K562 (cell line): ENCODE data around the gene BCL7C. TPM values are rescaled to one million over a fixed set of nuclear protein-coding genes. Genes with fewer than 3 reads are reported as not detected.
A peak's percentile ranks its signal among the peaks of the same experiment; 100 is the strongest.

ENCODE experiments used
- CREM ChIP-seq: IDR thresholded peaks from 2 replicates; pipeline ENCODE4 v1.6.1; 2014; ENCODE audit warnings: antibody characterized with exemption, low read depth
- CTCF ChIP-seq, 3 experiments: IDR thresholded peaks in 2 of 3; conservative IDR thresholded peaks in 1 of 3; 2 replicates each; pipeline ENCODE4 v1.5.1; 2011 to 2012; ENCODE audit warnings: low read length in 3 of 3, mild to moderate bottlenecking in 3 of 3, control low read depth in 2 of 3, improper control_type of control experiment in 1 of 3, inconsistent platforms in 1 of 3, low read depth in 1 of 3, mixed read lengths in 1 of 3, moderate library complexity in 1 of 3; ENCODE audit not compliant: insufficient read depth in 2 of 3
- ETS1 ChIP-seq: conservative IDR thresholded peaks from 2 replicates; pipeline ENCODE4 v1.6.1; 2011; ENCODE audit warnings: low read depth, mild to moderate bottlenecking, low read length; ENCODE audit not compliant: control insufficient read depth
- GATAD2A ChIP-seq: fragments of 450-650 bp; IDR thresholded peaks from 2 replicates; pipeline ENCODE4 v1.6.1; 2017
- HDAC1 ChIP-seq, 2 experiments: fragments of 450-650 bp; IDR thresholded peaks; 2 replicates each; pipeline ENCODE4 v1.6.1; 2016 to 2017; ENCODE audit warnings: inconsistent platforms in 1 of 2, mild to moderate bottlenecking in 1 of 2, moderate library complexity in 1 of 2
- HDAC3 ChIP-seq: fragments of 450-650 bp; IDR thresholded peaks from 2 replicates; pipeline ENCODE4 v1.6.1; 2018; ENCODE audit warnings: borderline replicate concordance, mild to moderate bottlenecking, moderate library complexity; ENCODE audit not compliant: partially characterized antibody
- LCOR ChIP-seq: sonication (generic); formaldehyde crosslinking; IDR thresholded peaks from 2 replicates; pipeline ENCODE4 v1.8.0; 2022; ENCODE audit warnings: mild to moderate bottlenecking, missing genetic modification reagents
- MLLT1 ChIP-seq, 2 experiments: fragments of 450-650 bp; IDR thresholded peaks; 2 replicates each; pipeline ENCODE4 v1.6.1; 2016
- NR1H2 ChIP-seq: sonication (generic); formaldehyde crosslinking; IDR thresholded peaks from 2 replicates; pipeline ENCODE4 v1.4.0; 2020; ENCODE audit warnings: mild to moderate bottlenecking, missing genetic modification reagents
- SP1 ChIP-seq: sonication (generic); formaldehyde crosslinking; IDR thresholded peaks from 2 replicates; pipeline ENCODE4 v1.8.1; 2022; ENCODE audit warnings: mild to moderate bottlenecking, missing genetic modification reagents
- STAT5B ChIP-seq: fragments of 250-450 bp; sonication (Bioruptor Pico); IDR thresholded peaks from 2 replicates; pipeline ENCODE4 v1.8.0; 2021; ENCODE audit warnings: mild to moderate bottlenecking, inconsistent platforms
- TRIM24 ChIP-seq, 2 experiments: fragments of 450-650 bp; IDR thresholded peaks; 2 replicates each; pipeline ENCODE4 v1.6.1; 2016
- ZC3H8 ChIP-seq: fragments of 450-650 bp; IDR thresholded peaks from 2 replicates; pipeline ENCODE4 v1.6.1; 2017
- ZNF124 ChIP-seq: sonication (generic); formaldehyde crosslinking; IDR thresholded peaks from 2 replicates; pipeline ENCODE4 v1.8.1; 2022; ENCODE audit warnings: missing genetic modification reagents
- ZNF318 ChIP-seq, 2 experiments: fragments of 450-650 bp; IDR thresholded peaks; 2 replicates each; pipeline ENCODE4 v1.6.1; 2016; ENCODE audit warnings: mild to moderate bottlenecking in 2 of 2, borderline replicate concordance in 1 of 2, low read depth in 1 of 2, moderate library complexity in 1 of 2
- polyA plus RNA-seq, 8 experiments: library from polyadenylated mRNA; depleted of rRNA in 4 of 8; stranded (reverse) in 5 of 8; unstranded in 3 of 8; fragments of >200 nt; fragmentation: Nextera tagmentation in 2 of 8; fragmentation: Illumina TruSeq in 1 of 8; extraction: Ambion mirVana in 2 of 8; extraction: Trizol in 1 of 8; gene quantifications; 2 replicates each; pipeline versions ENCODE4 v1.2.1 to v1.2.3, GENCODE V29; 2011 to 2014; ENCODE audit warnings: inconsistent platforms in 1 of 8, missing spikeins in 1 of 8
- total RNA-seq, 7 experiments: library from RNA; depleted of rRNA in 6 of 7; stranded (reverse); fragments of >200 nt in 6 of 7; fragmentation: Illumina TruSeq in 2 of 7; extraction: Trizol in 2 of 7; gene quantifications; 2 replicates each; pipeline versions ENCODE4 v1.2.1 to v1.2.3, GENCODE V29; 2011 to 2021; ENCODE audit warnings: low replicate concordance in 1 of 7

BCL7C gene
- total and polyA plus RNA-seq, 9 of the 15 experiments (the other 6 are each of a cell fraction or from before 2014, with no cell fraction given), result 1.7 to 85.8 (median 19.6) TPM

- TF ChIP-seq HDAC1 (IDR thresholded peaks at IDR 0.05) (no peak; a peak in 1 of 4 replicates), ZNF124 (CRISPR knock-in tag) (no peak), SP1 (CRISPR knock-in tag) (peak; percentile 65; the same call in 1 of the 2 replicates), ZC3H8 (no peak), LCOR (CRISPR knock-in tag) (peak; percentile 77), ETS1 (0 out of 2 replicates have a peak, but pooled peaks have one; percentile 35), ZNF318 (IDR thresholded peaks at IDR 0.05; ENCODE audit: borderline replicate concordance in 1 of 2, low read depth in 1 of 2) (no peak), STAT5B (no peak), CTCF (IDR thresholded peaks at IDR 0.05 in 2 of 3, conservative IDR thresholded peaks at IDR 0.05 in 1 of 3; ENCODE audit: insufficient read depth in 2 of 3, low read depth in 1 of 3, low read length in 3 of 3) (peak; percentile 89 to 98 (median 94)), HDAC3 (peak; percentile 34), GATAD2A (no peak), MLLT1 (IDR thresholded peaks at IDR 0.05) (peak in 1 of 2 experiments; percentile 24; a peak in 1 of 4 replicates), CREM (peak; percentile 51; the same call in 1 of the 2 replicates), NR1H2 (CRISPR knock-in tag) (no peak), TRIM24 (IDR thresholded peaks at IDR 0.05) (peak in 1 of 2 experiments; percentile 62; a peak in 2 of 4 replicates)
Observed at GRCh38 chr16:30844671-30845449, 49.0 kb downstream of the BCL7C start (continued).
